ENCODE results near the gene LEP. TPM values are rescaled to one million over a fixed set of nuclear protein-coding genes. Genes with fewer than 3 reads are reported as not detected.

LEP gene
- total and polyA plus RNA-seq, 8 donors: 0.05 to 0.12 TPM; not detected in 6

- H3K36me3 ChIP-seq: no peaks in the 10 kb centered on the region
- intact Hi-C loops (cut with DNase I; ENCODE audit: low total_unique reads): no loop called here
- H3K27me3 ChIP-seq: peaks cover 0 to 22% (median 0%) of the 10 kb centered on the region in 3 donors
- WGBS, 5 donors: 79 to 100% (median 94%) methylated on average over 1 of the region's 1 CpG
- no peak overlapping the region for H3K4me3 ChIP-seq
- no peak overlapping the region for H3K27ac ChIP-seq
- DNase-seq: no peak
- H3K9me3 ChIP-seq: no peaks in the 10 kb centered on the region
- H3K4me1 ChIP-seq: peaks cover 0 to 9% (median 3%) of the 10 kb centered on the region in 4 donors
- TF ChIP-seq POLR2A (IDR thresholded peaks at IDR 0.05) (no peak), EP300 (IDR thresholded peaks at IDR 0.05) (no peak), POLR2AphosphoS5 (IDR thresholded peaks at IDR 0.05) (no peak)
Observed at GRCh38 chr7:128214463-128214862, 26.6 kb upstream of the LEP start.

GRCh38 chr7:128215281-128215680 is 25.8 kb upstream of the LEP start:
- H3K27me3 ChIP-seq: peaks cover 0 to 24% (median 0%) of the 10 kb centered on the region in 3 donors
- TF ChIP-seq EP300 (IDR thresholded peaks at IDR 0.05) (no peak), POLR2A (IDR thresholded peaks at IDR 0.05) (no peak), CTCF (IDR thresholded peaks at IDR 0.05) (no peak), POLR2AphosphoS5 (IDR thresholded peaks at IDR 0.05) (no peak)
- H3K27ac ChIP-seq: no peak overlapping the region
- H3K4me1 ChIP-seq: peaks cover 0 to 3% (median 0%) of the 10 kb centered on the region in 4 donors
- WGBS, 5 donors: 54 to 72% (median 63%) methylated on average over 3 of the region's 3 CpGs
- no peaks in the 10 kb centered on the region for H3K9me3 ChIP-seq
- H3K4me3 ChIP-seq: no peak overlapping the region
- H3K36me3 ChIP-seq: no peaks in the 10 kb centered on the region
- no peak for DNase-seq
- intact Hi-C loops (cut with DNase I; ENCODE audit: low total_unique reads): no loop called here

GRCh38 chr7:128215739-128216138 is 25.3 kb upstream of the LEP start:
- intact Hi-C loops (cut with DNase I; ENCODE audit: low total_unique reads): no loop called here
- Histone ChIP-seq H3K9me3 (no peaks in the 10 kb centered on the region), H3K36me3 (no peaks in the 10 kb centered on the region), H3K27me3 (peaks cover 0 to 24% (median 0%) of the 10 kb centered on the region in 3 donors), H3K4me3 (no peak overlapping the region), H3K4me1 (peaks cover 0 to 3% (median 0%) of the 10 kb centered on the region in 4 donors), H3K27ac (no peak overlapping the region)
- WGBS, 5 donors: 22 to 53% (median 45%) methylated on average over 1 of the region's 1 CpG
- DNase-seq: peak in 1 of 2 donors; percentile 28
- TF ChIP-seq EP300 (IDR thresholded peaks at IDR 0.05) (no peak), CTCF (IDR thresholded peaks at IDR 0.05) (no peak), POLR2A (IDR thresholded peaks at IDR 0.05) (no peak), POLR2AphosphoS5 (IDR thresholded peaks at IDR 0.05) (no peak)

- Histone ChIP-seq H3K27ac (peak overlapping the region in 2 of 5 donors; percentile 28 to 48), H3K4me3 (no peak overlapping the region), H3K4me1 (peaks cover 0 to 3% (median 1%) of the 10 kb centered on the region in 4 donors), H3K9me3 (no peaks in the 10 kb centered on the region), H3K36me3 (no peaks in the 10 kb centered on the region), H3K27me3 (peaks cover 0 to 14% (median 0%) of the 10 kb centered on the region in 3 donors)
- TF ChIP-seq POLR2AphosphoS5 (IDR thresholded peaks at IDR 0.05) (no peak), CTCF (IDR thresholded peaks at IDR 0.05) (no peak), EP300 (IDR thresholded peaks at IDR 0.05) (no peak), POLR2A (IDR thresholded peaks at IDR 0.05) (no peak)
- DNase-seq: no peak
- intact Hi-C loops (cut with DNase I; ENCODE audit: low total_unique reads): no loop called here
- 82 to 95% (median 86%) methylated on average over 10 to 12 of the region's 12 CpGs for WGBS, 5 donors
Observed at GRCh38 chr7:128217030-128217805, 23.9 kb upstream of the LEP start.
